Measurements from ENCODE around the gene RAB20. TPM values are rescaled to one million over a fixed set of nuclear protein-coding genes. Genes with fewer than 3 reads are reported as not detected.

RAB20 gene
- total and polyA plus RNA-seq, 10 of the 15 experiments (the other 5 are each of a cell fraction or from before 2014, with no cell fraction given): 0.48 to 33.1 (median 9.6) TPM

DNA sequence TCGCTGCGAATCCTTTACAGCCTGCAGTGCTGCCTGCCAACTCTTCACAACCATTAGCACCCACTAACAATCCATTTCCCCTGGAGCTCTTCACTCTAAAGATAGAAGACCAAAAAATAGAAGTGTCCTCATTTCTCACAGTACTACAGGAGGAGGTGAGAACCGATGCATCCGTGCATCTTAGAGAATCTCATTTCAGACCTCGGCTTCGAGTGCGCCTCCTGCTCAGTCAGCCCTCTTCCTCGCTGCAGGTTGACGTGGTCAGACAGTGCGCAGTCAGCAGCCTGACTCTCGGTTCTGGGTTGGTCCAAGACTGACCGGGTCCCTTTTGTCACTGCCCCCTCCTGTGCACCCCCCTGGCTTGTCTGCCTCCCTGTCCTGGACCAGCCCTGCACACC lies 85.3 kb downstream of the RAB20 start:
- DNase-seq (ENCODE audit: low read depth, low spot score) (no peak), FAIRE-seq (no peak), ATAC-seq (no peak)
- ChIA-PET SMC1A (ENCODE audit: uncharacterized antibody, unreplicated experiment) (no interaction called here), CTCF (interaction anchor here (0.6 kb wide), 2 partner anchors 21 to 86 kb away, joined by 3 read pairs; partner anchors contain the start of gene RAB20), RAD21 (ENCODE audit: unreplicated experiment) (interaction anchor here (1.0 kb wide), 1 partner anchor 21 kb away, joined by 3 read pairs; no protein-coding TSS in a partner anchor), POLR2A (no interaction called here)
- in situ Hi-C loops (cut with MboI): no loop called here
- H3K27me3 ChIP-seq (replicated peaks in 1 of 2; ENCODE audit: control insufficient read depth in 2 of 2, insufficient read depth in 2 of 2, low read length in 1 of 2): no peaks in the 10 kb centered on the region; a peak in 1 of 4 replicates
- TF ChIP-seq KLF5 (IDR thresholded peaks at IDR 0.05; ENCODE audit: partially characterized antibody) (no peak), ZBTB33 (IDR thresholded peaks at IDR 0.05) (no peak), ZNF622 (IDR thresholded peaks at IDR 0.05) (no peak), MXI1 (IDR thresholded peaks at IDR 0.05; ENCODE audit: low read depth, low read length) (no peak), BCL11A (IDR thresholded peaks at IDR 0.05; ENCODE audit: low read depth, low read length) (no peak), STAT1 (conservative IDR thresholded peaks at IDR 0.05) (no peak), FOS (IDR thresholded peaks at IDR 0.05; ENCODE audit: borderline replicate concordance, extremely low read depth, insufficient read length) (no peak), ZNF217 (IDR thresholded peaks at IDR 0.05) (no peak), RELA (IDR thresholded peaks at IDR 0.05; ENCODE audit: borderline replicate concordance, partially characterized antibody) (no peak), SRF (IDR thresholded peaks at IDR 0.05; ENCODE audit: low read depth in 2 of 2, low read length in 2 of 2) (no peak), NFIC (IDR thresholded peaks at IDR 0.05; ENCODE audit: low read depth, low read length) (no peak), LARP7 (IDR thresholded peaks at IDR 0.05) (no peak), E2F4 (IDR thresholded peaks at IDR 0.05; ENCODE audit: low read depth, low read length) (no peak), ETV6 (conservative IDR thresholded peaks at IDR 0.05 in 1 of 2, IDR thresholded peaks at IDR 0.05 in 1 of 2; ENCODE audit: borderline replicate concordance in 1 of 2, low read depth in 1 of 2) (no peak), NR2C2 (IDR thresholded peaks at IDR 0.05; ENCODE audit: borderline replicate concordance, control insufficient read depth, insufficient read length, low read depth) (no peak), MYC (IDR thresholded peaks at IDR 0.05; ENCODE audit: insufficient read depth, insufficient read length, insufficient replicate concordance, low read length, severe bottlenecking) (no peak)
- TF ChIP-seq, protein P1, sequence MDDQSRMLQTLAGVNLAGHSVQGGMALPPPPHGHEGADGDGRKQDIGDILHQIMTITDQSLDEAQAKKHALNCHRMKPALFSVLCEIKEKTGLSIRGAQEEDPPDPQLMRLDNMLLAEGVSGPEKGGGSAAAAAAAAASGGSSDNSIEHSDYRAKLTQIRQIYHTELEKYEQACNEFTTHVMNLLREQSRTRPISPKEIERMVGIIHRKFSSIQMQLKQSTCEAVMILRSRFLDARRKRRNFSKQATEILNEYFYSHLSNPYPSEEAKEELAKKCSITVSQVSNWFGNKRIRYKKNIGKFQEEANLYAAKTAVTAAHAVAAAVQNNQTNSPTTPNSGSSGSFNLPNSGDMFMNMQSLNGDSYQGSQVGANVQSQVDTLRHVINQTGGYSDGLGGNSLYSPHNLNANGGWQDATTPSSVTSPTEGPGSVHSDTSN (IDR thresholded peaks at IDR 0.05; ENCODE audit: insufficient replicate concordance, low read depth, low read length): no peak
- TF ChIP-seq, protein P2, sequence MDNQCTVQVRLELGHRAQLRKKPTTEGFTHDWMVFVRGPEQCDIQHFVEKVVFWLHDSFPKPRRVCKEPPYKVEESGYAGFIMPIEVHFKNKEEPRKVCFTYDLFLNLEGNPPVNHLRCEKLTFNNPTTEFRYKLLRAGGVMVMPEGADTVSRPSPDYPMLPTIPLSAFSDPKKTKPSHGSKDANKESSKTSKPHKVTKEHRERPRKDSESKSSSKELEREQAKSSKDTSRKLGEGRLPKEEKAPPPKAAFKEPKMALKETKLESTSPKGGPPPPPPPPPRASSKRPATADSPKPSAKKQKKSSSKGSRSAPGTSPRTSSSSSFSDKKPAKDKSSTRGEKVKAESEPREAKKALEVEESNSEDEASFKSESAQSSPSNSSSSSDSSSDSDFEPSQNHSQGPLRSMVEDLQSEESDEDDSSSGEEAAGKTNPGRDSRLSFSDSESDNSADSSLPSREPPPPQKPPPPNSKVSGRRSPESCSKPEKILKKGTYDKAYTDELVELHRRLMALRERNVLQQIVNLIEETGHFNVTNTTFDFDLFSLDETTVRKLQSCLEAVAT (IDR thresholded peaks at IDR 0.05): no peak
- 64% methylated on average over 12 of the region's 12 CpGs for WGBS (ENCODE audit: insufficient coverage, insufficient replicate concordance, low lambda C conversion rate, missing lambda C conversion rate)
- no peak overlapping the region for H3K4me3 ChIP-seq
- no peak overlapping the region for H2AFZ ChIP-seq (ENCODE audit: control insufficient read depth, low read depth, low read length)
- H4K20me1 ChIP-seq (ENCODE audit: control insufficient read depth, insufficient read depth): no peaks in the 10 kb centered on the region
- no TSS peak for BruUV-seq (replicated peaks)
- no peaks in the 10 kb centered on the region for H3K79me2 ChIP-seq (ENCODE audit: control insufficient read depth, insufficient read depth, low read length)
- H3K4me2 ChIP-seq (ENCODE audit: control insufficient read depth, insufficient read depth): peak overlapping the region; percentile 22; the same call in 1 of the 2 replicates
- no peak overlapping the region for H3K27ac ChIP-seq (ENCODE audit: control insufficient read depth, insufficient read depth)
- peaks cover 25% of the 10 kb centered on the region for H3K4me1 ChIP-seq (ENCODE audit: control insufficient read depth, insufficient read depth, low read length)
- intact Hi-C loops (cut with micrococcal nuclease; ENCODE audit: unreplicated experiment): loop anchor here (10.0 kb wide), 2 partner anchors 439 to 569 kb away; partner anchors contain the start of gene ANKRD10
- no peaks in the 10 kb centered on the region for H3K36me3 ChIP-seq (ENCODE audit: control insufficient read depth in 2 of 2, insufficient read depth in 2 of 2, low read length in 1 of 2)
- no peak overlapping the region for H3K9ac ChIP-seq (ENCODE audit: control insufficient read depth, insufficient read depth, low read length)
- no peaks in the 10 kb centered on the region for H3K9me3 ChIP-seq (replicated peaks; ENCODE audit: control insufficient read depth, insufficient read depth, low read length)
